NCI-H1694 (cell line): Measurements from ENCODE around the gene MACROD2.
"Not testable (repeated sequence)": the region's sequence is repeated elsewhere in the genome, so short reads cannot be mapped to it uniquely, and the experiment has no call there.

Source experiments
- DNase-seq: peaks from one replicate; lab custom pipeline; 2025; lab: John Stamatoyannopoulos, UW

The MACROD2 gene

DNA sequence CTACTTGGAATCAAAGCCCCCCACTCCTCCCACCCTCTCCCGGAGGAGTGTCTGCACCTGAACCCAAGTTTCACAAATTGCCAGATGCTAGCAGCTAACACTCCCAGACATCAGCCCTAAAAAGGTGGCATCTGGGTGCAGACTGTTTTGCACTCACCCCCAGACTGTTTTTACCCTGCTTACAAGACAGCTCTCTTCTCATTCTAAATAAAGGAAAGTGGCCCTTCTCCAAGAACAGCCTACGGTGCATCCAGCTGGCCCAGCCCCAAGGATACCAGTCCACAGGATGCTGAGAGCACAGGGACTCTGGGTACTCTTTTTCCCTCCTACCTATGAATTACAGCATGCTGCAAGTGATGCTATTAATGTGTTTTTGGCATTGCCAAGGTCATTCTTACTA lies 1184.1 kb downstream of the MACROD2 start:
- DNase-seq, result no peak

DNA sequence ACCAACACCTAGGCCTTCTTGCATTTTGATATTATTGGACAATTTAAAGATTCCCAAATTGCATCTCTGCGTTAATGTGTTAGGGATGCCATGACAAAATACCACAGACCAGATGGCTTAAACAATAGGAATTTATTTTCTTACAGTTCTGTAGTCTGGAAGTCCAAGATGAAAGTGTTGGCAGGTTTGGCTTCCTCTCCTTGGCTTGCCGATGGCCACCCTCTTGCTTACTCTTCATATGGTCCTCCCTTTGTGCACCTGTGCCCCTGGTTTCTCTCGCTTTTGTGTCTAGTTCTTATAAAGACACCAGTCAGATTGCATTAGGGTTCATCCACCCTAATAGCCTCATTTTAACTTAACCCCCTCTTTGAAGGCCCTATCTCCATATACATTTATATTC lies 1184.5 kb downstream of the MACROD2 start:
- no peak for DNase-seq

DNA sequence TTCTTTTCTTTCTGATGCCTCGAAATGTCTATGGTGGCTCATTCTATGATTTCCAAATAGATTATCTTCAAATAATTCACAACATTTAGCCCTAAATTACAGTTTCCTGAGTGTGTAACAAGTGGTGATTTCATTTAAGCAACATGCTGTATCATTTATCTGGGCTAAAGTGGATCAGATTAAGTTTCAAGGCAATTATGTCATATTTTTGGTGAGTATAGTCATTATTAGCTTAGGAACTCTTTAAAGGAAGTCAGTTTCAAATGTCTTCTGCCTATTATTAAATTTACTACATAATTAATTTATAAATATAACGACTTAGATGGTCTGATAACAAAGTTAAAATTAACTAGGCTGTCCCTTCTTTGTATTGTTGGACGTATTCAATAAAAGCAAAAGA lies 1190.0 kb downstream of the MACROD2 start:
- no peak for DNase-seq

DNA sequence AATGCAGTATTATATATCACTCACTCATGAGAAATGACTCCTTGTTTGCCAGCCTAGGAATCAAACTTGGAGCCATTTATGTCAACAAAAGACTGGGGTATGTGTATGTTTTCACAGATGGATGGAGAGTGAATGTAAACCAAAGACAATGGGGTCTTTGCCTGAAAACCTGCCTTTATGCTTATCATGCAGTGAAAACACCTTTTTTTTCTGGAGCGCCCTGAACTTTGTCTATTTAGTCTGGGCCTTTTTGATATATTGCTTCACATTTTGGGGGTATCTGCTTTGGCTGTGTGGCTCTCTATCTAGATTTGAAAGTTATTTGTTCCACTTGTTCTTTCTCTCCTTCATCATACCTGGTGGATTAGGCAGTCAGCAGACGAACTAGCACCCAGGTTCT lies 1190.6 kb downstream of the MACROD2 start:
- no peak for DNase-seq

DNA sequence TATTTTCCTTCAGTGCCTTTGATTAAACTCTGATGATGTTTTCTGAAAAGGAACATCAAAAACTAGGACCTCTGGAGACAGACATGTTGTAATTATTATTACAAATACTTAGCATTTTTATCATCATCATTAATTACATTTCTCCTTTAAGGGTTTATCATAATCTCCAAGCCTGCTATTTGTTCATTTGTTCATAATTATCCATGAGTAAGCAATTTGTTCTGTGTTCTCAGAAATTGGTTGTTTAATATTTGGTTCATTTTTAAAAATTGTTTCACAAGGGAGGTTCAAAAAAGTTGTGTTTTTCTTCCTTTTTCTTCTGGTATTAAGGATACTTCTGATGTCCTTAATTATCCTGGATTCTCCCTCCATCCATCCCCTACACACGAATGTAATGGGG lies 1192.3 kb downstream of the MACROD2 start:
- DNase-seq, result no peak

DNA sequence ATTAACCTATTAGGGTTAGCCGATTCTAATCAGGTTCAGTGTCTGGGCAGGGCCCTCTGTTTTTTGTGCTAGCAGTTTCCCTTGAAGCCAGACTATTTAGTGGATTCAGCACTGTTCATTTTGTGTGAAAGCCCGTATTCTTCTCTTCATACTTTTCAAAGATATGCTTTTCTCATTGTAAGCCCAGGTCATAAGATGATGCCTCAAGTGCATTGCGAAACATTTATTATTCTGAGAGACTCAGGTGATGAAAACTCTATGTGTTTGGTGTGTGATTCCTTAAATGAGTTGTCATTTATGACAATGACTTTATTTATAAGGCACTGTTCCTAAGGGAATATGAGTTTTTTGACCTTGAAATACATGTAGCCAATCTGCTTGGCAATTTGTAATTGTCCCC lies 1193.1 kb downstream of the MACROD2 start:
- no peak for DNase-seq

DNA sequence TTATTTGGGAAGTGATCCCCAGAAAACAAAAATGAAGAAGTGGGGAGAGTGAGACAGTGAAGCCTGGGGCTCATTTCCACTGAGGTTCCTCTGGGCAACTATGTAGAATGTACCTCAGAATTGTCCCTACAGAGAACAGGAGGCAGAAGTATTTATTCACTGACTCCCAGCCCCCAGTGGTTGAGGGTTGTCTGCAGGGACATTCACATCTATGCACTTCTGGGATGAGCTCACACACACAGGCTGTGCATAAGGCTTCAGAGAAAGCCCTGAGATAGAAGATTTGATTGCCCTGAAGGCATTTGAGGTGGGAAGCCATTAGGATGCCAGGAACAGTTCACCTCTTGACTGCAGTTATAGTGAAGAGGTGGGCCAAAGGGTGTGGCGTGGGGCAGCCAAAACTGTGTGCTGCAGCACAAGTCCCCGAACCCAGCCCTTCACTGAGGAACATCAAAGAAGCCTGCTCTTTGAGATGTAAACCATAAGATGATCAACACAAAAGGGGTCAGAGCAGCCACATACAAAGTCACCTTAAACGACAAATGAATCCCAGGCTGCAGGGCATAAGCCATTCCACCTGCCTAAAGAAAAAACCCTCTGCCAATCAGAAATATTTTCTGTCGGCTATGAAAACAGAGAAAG lies 1195.9 kb downstream of the MACROD2 start:
- no peak for DNase-seq

DNA sequence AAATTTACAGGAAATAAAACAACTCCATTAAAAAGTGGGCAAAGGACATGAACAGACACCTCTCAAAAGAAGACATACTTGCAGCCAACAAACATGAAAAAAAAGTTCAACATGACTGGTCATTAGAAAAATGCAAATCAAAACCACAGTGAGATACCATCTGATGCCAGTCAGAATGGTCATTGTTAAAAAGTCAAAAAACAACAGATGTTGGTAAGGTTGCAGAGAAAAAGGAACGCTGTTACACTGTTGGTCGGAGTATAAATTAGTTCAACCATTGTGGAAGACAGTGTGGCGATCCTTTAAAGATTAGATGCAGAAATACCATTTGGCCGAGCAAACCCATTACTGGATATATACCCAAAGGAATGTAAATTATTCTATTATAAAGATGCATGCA lies 1200.1 kb downstream of the MACROD2 start:
- DNase-seq, result no peak

DNA sequence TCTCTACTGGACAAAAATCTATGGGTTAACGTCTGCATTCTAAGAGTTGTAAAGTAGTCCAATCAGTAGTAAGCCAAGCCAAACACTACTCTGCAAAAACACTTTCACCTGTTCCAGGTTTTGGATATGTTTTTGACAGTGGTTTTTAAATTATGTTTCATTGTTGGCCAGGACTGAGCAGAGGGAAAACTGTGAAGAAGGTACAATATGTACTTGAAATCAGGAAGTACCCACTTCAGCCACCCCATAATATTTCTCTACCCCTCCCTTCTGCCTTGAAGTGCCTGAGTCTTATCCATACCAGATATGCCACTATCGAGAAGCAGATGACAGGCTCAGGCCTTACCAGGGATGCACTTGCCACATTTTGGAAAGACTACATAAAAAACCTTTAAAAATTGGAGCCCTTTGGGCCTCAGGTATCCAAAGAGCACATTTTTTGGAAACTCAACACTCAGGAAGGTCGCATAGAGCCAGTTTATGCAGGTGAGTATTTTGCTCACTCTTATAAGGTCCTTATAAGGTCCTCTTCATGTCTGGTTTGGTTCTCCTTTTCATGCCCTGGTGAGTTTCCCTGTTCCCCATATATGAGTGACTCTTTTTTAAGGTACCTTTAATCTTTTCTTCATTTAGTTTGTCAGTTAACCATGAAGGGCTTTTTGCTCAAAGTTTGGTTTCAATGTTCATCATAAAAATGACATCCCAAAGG lies 1201.4 kb downstream of the MACROD2 start:
- DNase-seq, result no peak

DNA sequence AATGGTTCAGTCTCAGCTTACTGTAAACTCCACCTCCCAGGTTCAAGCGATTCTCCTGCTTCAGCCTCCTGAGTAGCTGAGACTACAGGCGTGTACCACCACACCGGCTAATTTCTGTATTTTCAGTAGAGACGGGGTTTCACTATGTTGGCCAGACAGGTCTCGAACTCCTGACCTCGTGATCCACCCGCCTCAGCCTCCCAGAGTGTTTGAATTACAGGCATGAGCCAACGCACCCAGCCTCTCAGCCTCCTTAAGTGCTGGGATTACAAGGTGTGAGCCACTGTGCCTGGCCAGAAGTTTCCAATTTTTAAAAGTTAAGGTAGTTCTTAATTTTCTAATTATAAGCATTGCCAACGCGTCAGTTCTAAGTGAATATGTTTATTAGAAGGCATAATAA lies 1202.7 kb downstream of the MACROD2 start:
- not testable (repeated sequence) for DNase-seq

DNA sequence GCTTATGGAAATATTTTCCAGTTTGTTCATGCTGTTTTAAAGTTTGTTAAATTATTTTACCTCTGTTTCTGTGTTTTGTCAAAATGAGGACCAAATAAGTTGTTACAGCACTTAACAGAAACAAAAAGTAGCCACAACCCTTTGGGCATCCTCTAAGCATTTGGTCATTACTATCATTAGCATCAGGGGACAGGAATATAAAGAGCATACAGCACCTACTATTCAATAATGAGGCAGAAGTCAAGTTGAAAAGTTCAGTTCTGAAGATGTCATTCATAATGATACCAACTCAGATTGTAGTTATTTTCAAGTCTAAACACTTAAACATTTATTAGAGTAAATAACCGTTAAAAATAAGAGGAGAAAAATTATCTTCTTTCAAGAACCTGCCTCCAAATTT lies 1204.4 kb downstream of the MACROD2 start:
- no peak for DNase-seq

DNA sequence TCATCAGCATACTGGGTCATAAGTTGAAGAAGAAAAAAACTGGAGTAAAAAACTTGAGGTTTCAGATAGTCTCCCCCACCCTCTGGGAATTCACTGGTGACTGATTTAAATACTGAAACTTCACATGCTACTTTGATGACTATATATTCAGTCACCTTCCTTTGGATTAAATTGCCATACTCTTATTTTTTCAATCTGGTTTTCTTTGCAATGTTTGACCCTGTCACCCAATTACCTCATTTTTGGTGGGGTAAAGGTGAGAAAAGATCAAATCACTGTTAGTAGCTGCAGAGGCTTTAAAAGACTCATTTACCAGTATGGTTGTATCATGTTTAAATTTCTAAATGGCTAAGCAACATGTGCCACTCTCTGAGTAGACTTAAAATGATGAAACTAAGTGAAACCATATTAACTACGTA lies 1204.8 kb downstream of the MACROD2 start:
- no peak for DNase-seq

DNA sequence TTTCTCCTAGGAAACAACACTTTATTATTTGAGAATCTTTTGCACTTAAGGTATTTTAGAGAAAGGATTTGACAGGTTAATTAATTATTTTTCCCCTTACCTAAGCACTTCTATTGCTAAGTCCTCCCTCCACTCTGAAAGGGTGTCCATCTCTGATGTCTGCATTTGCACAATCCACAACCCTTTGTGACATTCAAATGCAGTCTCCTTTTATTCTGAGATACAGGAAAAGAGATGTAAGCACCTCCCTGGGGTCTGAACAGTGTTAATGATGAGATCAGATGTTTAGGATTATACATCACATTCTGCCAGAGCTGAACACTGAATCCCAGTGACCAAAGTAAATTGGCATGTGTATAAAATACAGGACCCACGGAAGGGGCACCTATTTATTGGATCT lies 1206.3 kb downstream of the MACROD2 start:
- DNase-seq, result no peak

DNA sequence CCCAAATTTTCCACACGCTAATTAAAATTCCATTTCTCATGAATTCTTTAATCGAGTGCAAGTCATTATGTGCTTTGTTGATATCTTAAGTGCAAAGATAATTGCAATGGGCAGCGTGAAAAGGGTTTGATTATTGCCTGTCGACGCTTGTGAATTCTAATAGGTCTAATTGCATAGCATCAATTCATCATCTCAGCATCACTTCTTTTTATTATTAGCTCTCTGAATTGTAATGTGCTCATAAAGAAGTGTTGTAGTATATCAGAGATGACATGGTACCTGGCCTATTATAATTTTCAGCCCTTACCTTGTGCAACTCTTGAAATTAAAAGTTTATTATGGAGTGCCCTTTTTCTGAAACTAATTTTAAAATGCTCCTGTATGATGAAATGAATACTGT lies 1208.9 kb downstream of the MACROD2 start:
- no peak for DNase-seq

DNA sequence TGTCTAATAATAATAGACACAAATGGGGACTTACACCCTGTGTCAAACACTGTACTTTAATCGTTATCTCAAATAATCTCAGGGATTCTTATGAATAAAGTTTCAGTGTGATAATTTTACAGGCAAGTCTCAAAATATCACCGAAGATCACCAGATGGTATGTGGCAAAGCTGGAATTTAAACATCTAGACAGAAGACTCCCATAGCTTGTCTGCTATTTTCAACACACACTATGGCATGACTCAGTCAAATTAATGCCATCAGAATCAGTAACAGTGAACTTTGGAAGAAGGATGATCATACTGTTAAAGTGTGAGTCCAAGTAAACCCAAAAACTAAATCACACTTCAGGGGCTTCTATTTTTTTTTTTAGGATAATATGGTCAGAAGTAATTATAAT lies 1209.7 kb downstream of the MACROD2 start:
- DNase-seq, result no peak

DNA sequence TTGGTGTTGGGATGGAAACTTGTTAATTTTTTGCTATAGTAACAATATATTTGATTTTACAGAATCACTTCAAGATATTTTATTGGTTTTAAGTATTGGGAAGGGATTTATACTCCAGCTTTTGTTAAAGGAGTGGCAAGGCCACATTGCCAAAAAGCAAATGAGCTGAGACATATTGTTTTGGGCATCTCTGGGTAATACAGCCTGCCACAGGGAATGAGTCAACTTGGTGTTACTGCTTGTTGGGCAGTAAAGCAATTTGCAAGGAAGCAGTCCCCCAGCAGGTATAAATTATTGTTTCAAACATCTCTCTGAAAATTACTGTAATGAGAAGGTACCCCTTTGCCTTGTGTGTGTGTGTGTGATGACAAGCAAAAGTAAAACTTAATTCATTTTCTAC lies 1210.4 kb downstream of the MACROD2 start:
- no peak for DNase-seq

DNA sequence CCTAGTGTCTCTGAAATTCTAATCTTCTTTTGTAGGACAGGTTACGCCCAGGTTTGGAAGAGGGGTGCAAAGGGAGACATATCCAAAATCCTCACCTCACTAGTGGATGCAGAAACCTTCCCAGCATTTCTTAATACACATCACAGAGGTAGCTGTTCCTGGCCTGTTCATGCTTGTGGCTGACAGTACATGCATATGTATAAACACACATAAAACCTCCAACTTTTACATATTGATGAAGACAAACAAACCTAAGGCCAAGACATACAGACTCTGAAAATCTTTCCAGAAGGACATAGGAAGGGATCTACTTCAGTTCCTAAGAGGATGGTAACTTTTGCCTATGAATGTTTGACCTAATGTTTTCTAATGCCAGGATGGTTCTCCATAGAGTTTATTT lies 1214.2 kb downstream of the MACROD2 start:
- no peak for DNase-seq

DNA sequence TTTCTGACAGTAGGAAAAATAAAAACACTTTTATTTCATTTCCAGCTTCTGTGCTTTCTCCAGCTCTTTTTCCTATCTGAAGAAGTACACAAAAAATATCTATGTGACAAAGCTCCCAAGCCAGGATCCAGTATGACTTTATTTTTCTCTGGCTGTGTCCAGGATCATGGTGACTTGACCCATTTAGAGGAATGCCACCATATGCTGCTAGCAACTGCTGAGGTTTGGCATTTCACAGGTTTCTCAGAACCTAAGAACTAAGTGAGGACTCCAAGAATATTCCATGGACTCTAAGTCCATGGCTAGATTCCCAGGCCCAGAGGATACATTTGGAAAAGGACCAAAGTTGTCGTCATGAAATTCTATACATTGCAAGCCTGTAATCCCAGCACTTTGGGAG lies 1218.7 kb downstream of the MACROD2 start:
- no peak for DNase-seq

DNA sequence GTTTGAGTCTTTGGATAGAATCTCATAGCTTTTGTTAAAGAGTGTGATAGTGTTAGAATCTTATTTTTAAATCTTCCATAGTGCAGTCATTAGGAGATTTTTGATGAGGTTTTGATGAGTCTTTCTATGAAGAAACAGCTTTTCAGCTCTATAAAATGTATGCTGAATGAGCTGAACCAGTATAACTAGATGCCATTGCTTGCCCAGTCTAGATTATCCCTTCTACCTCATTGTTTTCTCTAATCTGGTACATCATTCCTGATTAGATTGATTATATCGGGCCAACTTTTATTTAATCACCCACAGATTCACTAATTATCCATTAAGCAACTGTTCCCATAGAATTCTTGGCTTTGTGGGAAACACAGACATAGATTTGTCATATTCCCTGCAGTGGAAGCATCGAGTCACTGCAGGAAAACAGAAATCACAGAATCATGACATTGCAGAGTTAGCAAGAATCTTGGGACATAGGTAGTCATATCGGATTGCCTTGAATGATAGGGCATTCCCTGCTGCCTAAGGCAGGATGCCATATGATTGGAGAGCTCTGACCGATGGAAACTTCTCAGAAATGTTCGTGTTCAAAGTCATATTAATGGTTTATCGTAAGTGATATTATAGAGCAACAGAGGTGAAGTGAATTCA lies 1224.8 kb downstream of the MACROD2 start:
- DNase-seq, result no peak

DNA sequence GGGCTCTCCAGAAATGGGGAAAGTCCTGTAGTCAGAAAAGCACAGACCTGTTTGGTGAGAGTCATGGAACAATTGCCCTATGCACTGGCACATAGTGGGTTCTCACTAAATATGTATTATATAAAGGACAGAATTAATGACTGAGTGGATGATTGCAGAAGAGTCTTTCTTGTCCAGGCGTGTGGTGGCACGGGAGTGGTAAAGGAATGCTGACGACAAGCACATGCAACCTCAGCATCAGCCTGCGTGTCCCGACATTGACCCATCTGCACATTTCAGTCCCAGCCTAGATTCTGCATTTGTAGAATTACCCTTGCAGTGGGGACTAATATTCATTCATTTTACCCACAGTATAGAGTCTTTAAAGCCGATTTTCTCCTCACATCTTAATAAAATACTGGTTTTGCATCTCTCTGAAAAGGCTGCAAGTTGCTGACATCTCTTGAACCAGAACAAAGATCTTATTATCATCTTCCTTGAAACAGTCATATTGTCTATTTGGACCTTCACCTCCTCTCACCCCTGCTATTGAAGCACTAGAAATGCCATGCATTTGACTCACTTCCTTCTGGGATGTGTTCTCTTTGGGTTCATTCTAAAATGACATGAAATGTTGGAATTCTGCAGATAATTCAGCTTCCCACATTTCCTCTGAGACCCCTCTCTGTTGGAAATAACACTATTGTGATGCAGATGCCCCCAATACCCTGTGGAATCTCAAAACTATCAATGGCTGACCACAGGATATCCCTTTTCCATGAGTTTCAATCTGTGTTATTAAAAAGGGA lies 1225.7 kb downstream of the MACROD2 start:
- DNase-seq, result no peak

DNA sequence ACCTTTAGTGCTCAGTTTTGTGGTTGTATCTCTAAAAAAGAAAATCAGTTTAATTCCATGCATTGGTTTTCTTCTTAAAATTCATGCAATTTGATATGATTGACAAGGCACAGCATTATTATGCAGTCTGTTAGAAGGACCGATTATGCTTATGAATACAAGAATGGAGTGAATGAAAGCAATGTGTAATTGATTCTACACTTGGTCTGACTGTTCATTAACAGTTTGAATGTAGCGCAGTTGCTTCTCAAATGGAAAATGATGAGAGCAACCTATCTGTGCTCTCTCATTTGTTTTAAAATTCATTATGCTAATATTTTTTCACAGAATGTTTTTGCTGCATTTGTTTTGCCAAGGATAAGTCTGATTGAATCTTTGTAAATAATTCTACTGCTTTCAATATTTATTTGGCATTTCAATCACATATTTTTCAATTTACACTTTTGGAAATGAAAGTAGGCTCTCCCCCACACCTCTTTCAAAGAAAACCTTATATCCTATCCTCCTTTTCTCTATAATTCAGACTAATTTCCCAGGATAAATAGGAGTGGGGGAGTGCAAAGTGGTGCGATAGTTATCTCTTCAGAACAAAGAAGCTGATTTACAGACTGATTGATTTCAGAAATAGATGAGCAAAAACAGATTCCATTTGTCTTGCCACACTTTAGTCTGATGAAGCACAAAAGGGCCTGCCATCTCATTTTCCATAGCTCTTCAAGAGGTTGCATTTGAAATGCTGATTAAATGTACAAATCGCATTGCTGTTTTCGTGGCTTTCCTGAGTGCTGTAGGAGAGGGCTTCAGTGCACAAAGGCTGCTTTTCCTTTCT lies 1227.4 kb downstream of the MACROD2 start:
- no peak for DNase-seq

DNA sequence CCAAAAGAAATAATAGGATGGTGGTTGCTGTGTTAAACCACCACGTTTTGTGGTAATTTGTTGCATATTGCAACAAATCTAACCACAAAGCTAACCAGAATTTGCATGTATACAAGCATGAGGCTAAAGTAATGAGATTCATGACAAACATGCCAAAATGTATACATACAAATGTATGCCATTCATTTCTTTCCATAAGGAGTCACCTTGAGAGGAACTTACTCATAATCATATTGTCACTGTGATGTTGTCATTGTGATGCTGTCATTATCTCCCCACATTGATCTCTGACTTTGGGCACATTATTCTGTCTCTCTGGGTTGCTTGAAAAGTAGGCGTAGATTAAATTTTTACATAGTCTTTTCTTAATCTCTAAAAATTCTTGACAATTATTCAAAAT lies 1228.9 kb downstream of the MACROD2 start:
- DNase-seq, result no peak
